Activated T-helper 2 cell treated with anti-CD3 and anti-CD28 coated beads, Interferon-gamma antibody, Interleukin-2, Interleukin-4, amounts not matched to agents 10 μg/mL and 5 μg/mL and 100 μg/mL, durations not matched to agents 14 hours and 24 hours and 36 hours (primary cell): ENCODE data around the gene SMURF1. TPM values are rescaled to one million over a fixed set of nuclear protein-coding genes. Genes with fewer than 3 reads are reported as not detected.
"Not testable (repeated sequence)": the region's sequence is repeated elsewhere in the genome, so short reads cannot be mapped to it uniquely, and the experiment has no call there.

ENCODE experiments used
- DNase-seq: peaks from one replicate; pipeline ENCODE4 v3.0.0; 2021; ENCODE audit warnings: low spot score
- H3K27ac Mint-ChIP-seq: one replicate; pipeline ENCODE4 v1.8.0; 2021; ENCODE audit warnings: mixed read lengths
- H3K27me3 Mint-ChIP-seq: one replicate; pipeline ENCODE4 v1.8.0; 2021; ENCODE audit warnings: low read depth, mixed read lengths
- H3K36me3 Mint-ChIP-seq: one replicate; pipeline ENCODE4 v1.8.0; 2021; ENCODE audit warnings: low read depth, mixed read lengths
- H3K4me1 Mint-ChIP-seq: one replicate; pipeline ENCODE4 v1.8.0; 2021; ENCODE audit warnings: low read depth, mixed read lengths
- H3K4me3 Mint-ChIP-seq: one replicate; pipeline ENCODE4 v1.8.0; 2021; ENCODE audit warnings: low read depth, mild to moderate bottlenecking, moderate library complexity, mixed read lengths
- H3K9me3 Mint-ChIP-seq: one replicate; pipeline ENCODE4 v1.8.0; 2021; ENCODE audit warnings: mixed read lengths
- intact Hi-C: fragments of 100-400 bp; cut with micrococcal nuclease; formaldehyde crosslinking; loops from one replicate; pipeline ENCODE4 v1.15.1; 2023
- total RNA-seq: library from RNA; stranded (reverse); gene quantifications from 2 replicates; pipeline ENCODE4 v1.2.3, GENCODE V29; 2022

Gene SMURF1
- total RNA-seq, 1 donor from 2014 or later = 13.5 TPM

DNA sequence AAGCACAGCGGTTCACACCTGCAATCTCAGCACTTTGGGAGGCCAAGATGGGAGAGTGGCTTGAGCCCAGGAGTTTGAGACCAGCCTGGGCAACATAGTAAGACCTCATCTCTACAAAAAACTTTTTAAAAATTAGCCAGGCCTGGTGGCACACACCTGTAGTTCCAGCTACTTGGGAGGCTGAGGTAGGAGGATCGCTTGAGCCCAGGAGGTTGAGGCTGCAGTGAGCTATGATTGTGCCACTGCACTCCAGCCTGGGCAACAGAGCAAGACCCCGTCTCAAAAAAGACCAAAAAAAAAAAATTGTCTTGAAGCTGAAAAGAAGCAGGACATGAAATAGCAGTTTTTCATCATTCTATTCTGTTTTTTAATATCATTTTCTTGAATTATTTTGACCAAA, 99.0 kb downstream of the SMURF1 start:
- H3K4me3 Mint-ChIP-seq, DNase-seq, intact Hi-C loops, H3K4me1 Mint-ChIP-seq, H3K27me3 Mint-ChIP-seq, H3K9me3 Mint-ChIP-seq, H3K27ac Mint-ChIP-seq: not testable (repeated sequence)
- H3K36me3 Mint-ChIP-seq = peaks cover 68% of the 10 kb centered on the region

DNA sequence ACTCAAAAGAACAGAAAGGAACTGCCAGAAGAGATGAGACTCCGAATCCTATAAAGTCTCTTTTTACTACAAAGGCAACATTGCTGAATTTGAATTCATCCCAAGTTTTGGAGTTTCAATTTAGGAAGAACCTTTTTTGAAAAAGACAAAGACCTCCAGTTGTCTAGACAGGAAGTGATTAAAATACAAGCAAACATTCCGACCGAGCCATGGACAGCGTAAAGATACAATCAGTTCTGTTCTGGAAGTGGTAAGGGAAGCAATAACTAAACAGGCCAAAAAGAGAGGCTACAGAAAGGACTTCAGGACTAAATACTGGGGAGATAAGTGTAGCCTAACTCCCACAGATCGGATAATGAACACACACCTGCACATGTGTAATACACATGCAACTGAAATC, 101.0 kb downstream of the SMURF1 start:
- no peak overlapping the region for H3K27ac Mint-ChIP-seq
- intact Hi-C loops = no loop called here
- H3K36me3 Mint-ChIP-seq = peaks cover 66% of the 10 kb centered on the region
- H3K4me1 Mint-ChIP-seq = no peaks in the 10 kb centered on the region
- no peak for DNase-seq
- no peaks in the 10 kb centered on the region for H3K9me3 Mint-ChIP-seq
- no peaks in the 10 kb centered on the region for H3K27me3 Mint-ChIP-seq
- H3K4me3 Mint-ChIP-seq = no peak overlapping the region

DNA sequence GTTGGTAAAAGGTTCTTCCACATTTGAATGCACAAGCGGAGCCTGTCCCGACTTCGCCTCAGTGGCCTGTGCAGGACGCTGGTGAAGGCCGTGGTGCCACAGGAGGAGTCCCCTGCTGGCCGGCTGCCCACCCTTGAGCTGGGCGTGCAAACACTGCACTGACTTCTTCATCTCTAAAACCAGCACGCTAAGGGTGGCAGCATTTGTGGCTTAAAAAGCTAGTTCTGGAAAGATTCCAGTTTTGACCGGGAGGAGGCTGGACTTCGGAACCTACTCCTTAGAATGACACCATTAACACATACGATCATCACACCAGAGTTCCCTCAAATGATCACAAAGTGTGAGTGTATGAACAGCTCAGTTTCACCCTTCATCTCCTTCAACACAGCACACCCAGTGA, 102.4 kb downstream of the SMURF1 start:
- Mint-ChIP-seq H3K27ac (no peak overlapping the region), H3K4me1 (no peaks in the 10 kb centered on the region), H3K9me3 (no peaks in the 10 kb centered on the region), H3K36me3 (peaks cover 67% of the 10 kb centered on the region), H3K27me3 (no peaks in the 10 kb centered on the region), H3K4me3 (no peak overlapping the region)
- intact Hi-C loops = no loop called here
- DNase-seq = no peak

GRCh38 chr7:99040104-99040958, 103.6 kb downstream of the SMURF1 start:
- peak; percentile 32 for DNase-seq
- Mint-ChIP-seq H3K4me1 (no peaks in the 10 kb centered on the region), H3K27me3 (no peaks in the 10 kb centered on the region), H3K27ac (peak overlapping the region; percentile 33), H3K9me3 (no peaks in the 10 kb centered on the region), H3K4me3 (no peak overlapping the region), H3K36me3 (peaks cover 68% of the 10 kb centered on the region)
- intact Hi-C loops = loop anchor here (1.0 kb wide), 1 partner anchor 273 kb away; no protein-coding TSS in a partner anchor

GRCh38 chr7:99039384-99039891, 104.5 kb downstream of the SMURF1 start:
- DNase-seq = no peak
- H3K9me3 Mint-ChIP-seq = no peaks in the 10 kb centered on the region
- H3K27me3 Mint-ChIP-seq = no peaks in the 10 kb centered on the region
- no peak overlapping the region for H3K4me3 Mint-ChIP-seq
- H3K27ac Mint-ChIP-seq = no peak overlapping the region
- intact Hi-C loops = no loop called here
- H3K36me3 Mint-ChIP-seq = peaks cover 71% of the 10 kb centered on the region
- H3K4me1 Mint-ChIP-seq = no peaks in the 10 kb centered on the region

GRCh38 chr7:99038086-99038855, 105.6 kb downstream of the SMURF1 start:
- no peak overlapping the region for H3K27ac Mint-ChIP-seq
- H3K4me1 Mint-ChIP-seq = no peaks in the 10 kb centered on the region
- intact Hi-C loops = no loop called here
- peaks cover 63% of the 10 kb centered on the region for H3K36me3 Mint-ChIP-seq
- no peaks in the 10 kb centered on the region for H3K27me3 Mint-ChIP-seq
- no peaks in the 10 kb centered on the region for H3K9me3 Mint-ChIP-seq
- H3K4me3 Mint-ChIP-seq = no peak overlapping the region
- no peak for DNase-seq

DNA sequence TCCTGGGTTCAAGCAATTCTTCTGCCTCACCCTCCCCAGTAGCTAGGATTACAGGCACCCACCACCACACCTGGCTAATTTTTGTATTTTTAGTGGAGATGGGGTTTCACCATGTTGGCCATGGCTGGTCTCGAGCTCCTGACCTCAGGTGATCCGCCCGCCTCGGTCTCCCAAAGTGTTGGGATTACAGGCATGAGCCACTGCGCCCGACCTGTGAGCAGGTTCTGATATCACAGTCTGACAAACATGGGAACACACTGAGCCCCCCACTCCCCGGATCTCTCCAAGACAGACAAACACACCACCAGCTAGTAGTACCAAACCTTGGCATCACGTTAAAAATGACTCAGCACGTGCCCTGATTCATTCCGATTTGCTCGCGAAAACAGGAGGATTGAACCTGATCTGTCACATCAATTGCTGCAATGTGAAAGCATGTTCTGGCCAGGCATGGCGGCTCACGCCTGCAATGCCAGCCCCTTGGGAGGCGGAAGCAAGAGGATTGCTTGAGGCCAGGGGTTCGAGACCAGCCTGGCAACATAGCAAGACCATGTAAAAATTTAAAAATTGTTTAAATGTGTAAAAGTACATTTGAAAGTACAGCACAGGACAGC, 106.5 kb downstream of the SMURF1 start:
- peaks cover 60% of the 10 kb centered on the region for H3K36me3 Mint-ChIP-seq
- no peak overlapping the region for H3K4me3 Mint-ChIP-seq
- no peak overlapping the region for H3K27ac Mint-ChIP-seq

DNA sequence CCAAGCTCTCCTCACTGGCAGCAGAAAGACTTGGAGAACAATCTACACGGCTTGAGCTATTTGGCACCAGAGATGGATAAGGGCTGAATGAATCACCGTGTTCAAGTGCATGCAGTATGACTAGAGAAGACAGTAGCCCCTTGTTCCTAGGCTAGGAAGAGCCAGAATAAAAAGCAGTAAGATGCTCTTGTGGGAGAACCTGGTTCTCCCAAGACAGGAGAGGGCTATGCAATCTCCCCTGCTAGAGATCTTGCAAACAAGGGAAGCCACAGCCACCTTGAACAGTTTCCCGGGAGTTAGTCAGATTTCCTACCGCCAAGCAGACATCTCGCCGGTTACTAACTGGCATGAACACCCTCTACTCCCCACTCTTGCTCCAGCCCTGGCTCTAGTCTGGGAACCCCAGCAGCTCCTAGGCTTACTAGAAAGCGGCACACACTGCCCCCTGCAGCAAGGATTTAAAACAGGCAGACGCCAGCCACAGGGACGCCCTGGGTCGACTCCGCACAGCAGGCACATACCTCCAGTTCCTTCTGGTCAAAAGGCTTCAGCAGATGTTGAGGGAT, 107.3 kb downstream of the SMURF1 start:
- intact Hi-C loops = no loop called here
- Mint-ChIP-seq H3K36me3 (peaks cover 61% of the 10 kb centered on the region), H3K4me3 (no peak overlapping the region), H3K9me3 (no peaks in the 10 kb centered on the region), H3K27ac (no peak overlapping the region), H3K27me3 (no peaks in the 10 kb centered on the region), H3K4me1 (no peaks in the 10 kb centered on the region)
- no peak for DNase-seq

More for the DNA sequence above, 106.5 kb downstream of the SMURF1 start:
- no peaks in the 10 kb centered on the region for H3K4me1 Mint-ChIP-seq
- intact Hi-C loops = no loop called here
- no peaks in the 10 kb centered on the region for H3K9me3 Mint-ChIP-seq
- H3K27me3 Mint-ChIP-seq = no peaks in the 10 kb centered on the region
- DNase-seq = no peak

DNA sequence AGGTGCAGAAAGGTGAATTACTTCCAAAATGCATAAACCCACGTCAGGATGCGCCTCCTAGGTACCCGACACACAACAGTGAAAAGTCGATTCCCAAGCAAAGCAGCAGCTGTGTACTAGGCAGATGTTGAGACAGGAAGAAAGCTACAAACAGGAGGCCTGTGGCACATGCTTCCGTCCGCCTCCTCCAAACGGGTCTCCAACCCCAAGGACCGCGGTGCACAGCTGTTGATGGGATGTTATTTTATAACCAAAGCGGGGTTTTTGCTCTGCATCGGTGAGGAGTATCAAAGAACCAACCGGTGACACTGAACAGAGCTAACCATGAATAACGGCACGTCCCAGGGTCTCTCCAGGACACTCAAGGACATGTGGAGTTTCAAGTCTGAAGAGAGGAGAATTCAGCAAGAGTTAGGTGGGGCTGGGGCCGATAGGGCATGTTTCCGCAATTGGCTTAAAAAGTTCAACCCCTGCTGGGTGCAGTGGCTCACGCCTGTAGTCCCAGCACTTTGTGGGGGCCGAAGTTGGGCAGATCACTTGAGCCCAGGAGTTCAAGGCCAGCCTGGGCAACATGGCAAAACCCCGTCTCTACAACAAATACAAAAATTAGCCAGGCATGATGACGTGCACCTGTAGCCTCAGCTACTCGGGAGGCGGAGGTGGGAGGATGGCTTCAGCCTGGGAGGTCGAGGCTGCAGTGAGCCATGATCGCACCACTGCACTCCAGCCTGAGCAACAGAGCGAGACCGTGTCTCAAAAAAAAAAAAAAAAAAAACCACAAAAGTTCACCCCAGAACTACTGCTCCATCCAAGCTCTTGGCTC, 108.0 kb downstream of the SMURF1 start:
- intact Hi-C loops = no loop called here
- no peak overlapping the region for H3K27ac Mint-ChIP-seq

GRCh38 chr7:99034932-99035722, 108.8 kb downstream of the SMURF1 start:
- Mint-ChIP-seq H3K36me3 (peaks cover 61% of the 10 kb centered on the region), H3K27me3 (no peaks in the 10 kb centered on the region), H3K4me3 (no peak overlapping the region), H3K9me3 (no peaks in the 10 kb centered on the region), H3K4me1 (no peaks in the 10 kb centered on the region), H3K27ac (no peak overlapping the region)
- DNase-seq = no peak
- intact Hi-C loops = no loop called here

More for the DNA sequence above, 108.0 kb downstream of the SMURF1 start:
- Mint-ChIP-seq H3K4me3 (no peak overlapping the region), H3K36me3 (peaks cover 65% of the 10 kb centered on the region), H3K9me3 (no peaks in the 10 kb centered on the region), H3K27me3 (no peaks in the 10 kb centered on the region), H3K4me1 (no peaks in the 10 kb centered on the region)
- no peak for DNase-seq

- Mint-ChIP-seq H3K27ac (no peak overlapping the region), H3K27me3 (no peaks in the 10 kb centered on the region), H3K4me3 (no peak overlapping the region), H3K36me3 (peaks cover 65% of the 10 kb centered on the region), H3K9me3 (no peaks in the 10 kb centered on the region), H3K4me1 (no peaks in the 10 kb centered on the region)
- DNase-seq = no peak
- intact Hi-C loops = no loop called here
These were observed 110.1 kb downstream of the SMURF1 start for GRCh38 chr7:99033765-99034164.
